GM12892 (cell line): Measurements from ENCODE around the gene FUT7.

Experiments
- DNase-seq: peaks from one replicate; pipeline ENCODE4 v3.0.0; 2011; ENCODE audit not compliant: insufficient read length
- FAIRE-seq: peaks from 2 replicates; lab custom pipeline; 2011; peaks lifted over from hg19 to GRCh38; lab: Jason Lieb, UNC
- POLR2A ChIP-seq: IDR thresholded peaks from 2 replicates; pipeline ENCODE4 v1.6.1; 2011; ENCODE audit warnings: low read depth, low read length, control low read depth
- POLR2AphosphoS5 ChIP-seq: IDR thresholded peaks from 2 replicates; pipeline ENCODE4 v1.6.1; 2011; ENCODE audit warnings: low read depth, low read length, control low read depth
- TAF1 ChIP-seq: IDR thresholded peaks from 2 replicates; pipeline ENCODE4 v1.6.1; 2011; ENCODE audit warnings: low read depth, mild to moderate bottlenecking, control low read depth, low read length, borderline replicate concordance

FUT7 gene

GRCh38 chr9:137025517-137025966 is 6.3 kb downstream of the FUT7 start:
- no peak for TF ChIP-seq POLR2A
- TF ChIP-seq TAF1: no peak
- no peak for TF ChIP-seq POLR2AphosphoS5
- DNase-seq (no peak), FAIRE-seq (no peak)

GRCh38 chr9:137023583-137023991 is 8.3 kb downstream of the FUT7 start:
- FAIRE-seq (no peak), DNase-seq (no peak)
- no peak for TF ChIP-seq TAF1

DNA sequence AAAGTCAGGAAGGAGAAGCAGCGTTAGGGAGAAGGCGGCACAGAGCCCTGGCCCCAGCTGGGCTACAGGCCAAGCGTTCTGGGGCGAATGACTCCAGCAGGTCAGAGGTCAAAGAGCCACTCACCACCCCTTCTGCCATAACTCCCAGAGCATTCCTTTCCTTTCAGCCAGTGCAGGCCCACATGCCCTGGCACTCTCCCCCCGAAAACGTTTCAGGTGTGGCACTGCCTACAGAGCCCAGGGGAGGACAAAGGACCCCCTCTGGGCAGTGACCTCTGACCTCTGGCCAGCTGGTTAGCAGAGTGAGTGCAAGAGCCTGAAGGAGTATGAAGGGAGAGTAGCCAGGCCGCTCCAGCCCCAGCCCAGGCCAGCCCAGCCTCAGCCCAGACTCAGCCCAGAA is 8.7 kb downstream of the FUT7 start:
- no peak for FAIRE-seq
- TF ChIP-seq POLR2A: no peak
- no peak for DNase-seq

- TF ChIP-seq POLR2A (no peak), POLR2AphosphoS5 (no peak), TAF1 (no peak)
- DNase-seq: no peak
- FAIRE-seq: no peak
Observed at GRCh38 chr9:137022662-137023008, 9.3 kb downstream of the FUT7 start.

GRCh38 chr9:137021979-137022661 is 9.8 kb downstream of the FUT7 start:
- no peak for TF ChIP-seq POLR2AphosphoS5
- no peak for TF ChIP-seq POLR2A
- no peak for TF ChIP-seq TAF1
- DNase-seq (peak; percentile 63), FAIRE-seq (peak; percentile 71)

DNA sequence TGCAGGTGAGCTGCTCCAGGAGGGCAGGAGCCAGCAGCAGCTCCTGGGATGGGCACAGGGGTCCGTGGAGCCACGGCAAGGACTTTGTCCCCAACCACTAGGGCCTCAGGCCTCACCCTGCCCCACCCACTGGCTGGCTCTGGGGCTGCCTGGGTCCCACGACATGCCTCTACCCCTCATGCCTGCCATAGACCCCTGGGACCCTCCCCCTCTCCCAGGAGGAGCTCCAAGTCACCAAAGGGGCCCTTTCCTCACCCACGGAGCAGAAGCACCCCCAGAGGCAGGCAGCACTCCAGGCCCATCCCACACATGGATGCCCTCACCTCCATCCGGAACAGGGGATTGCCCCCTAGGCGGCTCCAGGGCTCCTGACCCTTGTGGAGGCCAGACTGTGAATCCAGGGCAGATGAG is 10.3 kb downstream of the FUT7 start:
- DNase-seq (no peak), FAIRE-seq (no peak)
- TF ChIP-seq TAF1: no peak
- TF ChIP-seq POLR2A: no peak
- no peak for TF ChIP-seq POLR2AphosphoS5

GRCh38 chr9:137020771-137021567 is 10.9 kb downstream of the FUT7 start:
- no peak for TF ChIP-seq TAF1
- DNase-seq: no peak
- no peak for FAIRE-seq

DNA sequence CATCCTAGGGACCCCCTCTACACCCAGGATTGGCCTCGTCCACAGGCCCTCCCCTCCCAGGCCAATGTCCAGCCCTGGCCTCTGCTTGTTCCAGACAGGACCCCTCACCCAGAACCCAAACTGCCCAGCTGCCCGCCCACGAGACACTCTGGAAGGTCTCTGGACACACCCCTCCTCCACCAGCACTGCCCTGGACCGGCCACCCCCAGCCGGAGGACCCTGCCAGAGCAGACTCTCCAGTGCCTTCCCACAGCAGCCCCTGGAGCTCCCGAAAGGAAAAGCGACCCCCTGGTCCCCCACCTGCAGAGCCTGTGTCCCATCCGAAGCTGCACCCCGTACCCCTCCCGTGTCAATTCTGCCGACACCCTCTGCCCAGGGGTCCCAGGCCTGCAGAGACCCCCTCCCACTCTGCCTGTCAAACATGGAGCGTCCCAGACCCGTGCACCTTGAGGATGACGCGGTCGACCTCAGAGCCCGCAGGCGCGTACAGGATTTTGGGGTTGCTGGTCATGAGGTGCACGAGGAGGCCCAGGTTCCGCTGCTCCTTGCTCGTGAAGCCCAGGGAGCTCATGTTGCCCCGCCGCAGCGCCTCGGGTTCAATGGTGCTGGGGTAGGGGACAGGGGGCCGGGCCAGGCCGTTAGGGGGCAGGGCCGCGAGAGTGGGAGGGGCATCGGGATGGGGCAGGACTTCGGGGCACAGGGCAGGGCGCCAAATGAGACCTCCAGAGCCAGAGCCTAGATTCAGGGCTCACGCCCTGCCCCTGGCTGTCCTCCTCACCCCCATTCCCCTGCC is 11.8 kb downstream of the FUT7 start:
- FAIRE-seq (no peak), DNase-seq (no peak)
- TF ChIP-seq POLR2AphosphoS5 (no peak), POLR2A (no peak), TAF1 (no peak)

- TF ChIP-seq POLR2A: no peak
- no peak for TF ChIP-seq TAF1
- TF ChIP-seq POLR2AphosphoS5: no peak
- DNase-seq: no peak
- FAIRE-seq: no peak
Observed at GRCh38 chr9:137018761-137019559, 12.9 kb downstream of the FUT7 start.

DNA sequence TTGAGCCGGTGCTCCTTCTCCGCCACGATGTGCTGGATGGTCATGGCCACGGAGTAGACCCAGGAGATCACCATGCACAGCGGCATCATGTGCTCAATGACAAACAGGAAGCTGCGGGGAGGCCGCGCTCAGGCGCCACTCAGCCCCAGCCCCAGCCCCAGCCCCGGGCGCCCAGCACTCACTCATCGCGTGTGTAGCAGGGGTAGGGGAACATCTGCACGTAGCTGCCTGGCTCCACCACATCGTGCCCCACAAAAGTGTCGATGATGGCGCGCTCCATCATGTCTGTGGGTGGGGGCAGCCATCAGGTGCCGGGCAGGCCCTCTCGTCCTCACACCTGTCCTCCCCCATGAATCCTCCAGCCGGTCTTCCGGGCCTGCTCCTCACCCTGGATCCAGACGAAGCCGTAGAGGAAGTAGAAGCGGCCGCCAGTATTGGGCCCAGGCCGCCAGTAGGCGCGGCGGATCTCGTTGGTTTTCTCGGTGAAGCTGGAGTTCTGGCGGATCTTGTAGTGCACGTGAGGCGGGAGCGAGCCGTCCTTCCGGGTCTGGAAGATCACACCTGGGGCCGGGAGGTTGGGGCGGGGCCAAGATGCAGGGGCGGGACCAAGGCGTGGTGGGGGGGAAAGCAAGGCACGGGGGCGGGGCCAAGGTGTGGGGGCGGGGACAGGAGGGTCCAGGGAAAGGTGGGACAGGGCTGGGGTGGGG is 13.9 kb downstream of the FUT7 start:
- TF ChIP-seq POLR2AphosphoS5 (no peak), TAF1 (no peak), POLR2A (no peak)
- no peak for FAIRE-seq
- no peak for DNase-seq
